K562 treated with DMSO at 1 percent for 24 hours (cell line): ENCODE measurements around the gene CGA. TPM values are rescaled to one million over a fixed set of nuclear protein-coding genes. Genes with fewer than 3 reads are reported as not detected.

Source experiments
- total RNA-seq: library from RNA; unstranded; fragments of 300-600 nt; gene quantifications from 2 replicates; pipeline ENCODE4 v1.2.3, GENCODE V29; 2022; ENCODE audit warnings: low read depth; ENCODE audit not compliant: insufficient read depth

The CGA gene
- not detected in 2 replicates for total RNA-seq

DNA sequence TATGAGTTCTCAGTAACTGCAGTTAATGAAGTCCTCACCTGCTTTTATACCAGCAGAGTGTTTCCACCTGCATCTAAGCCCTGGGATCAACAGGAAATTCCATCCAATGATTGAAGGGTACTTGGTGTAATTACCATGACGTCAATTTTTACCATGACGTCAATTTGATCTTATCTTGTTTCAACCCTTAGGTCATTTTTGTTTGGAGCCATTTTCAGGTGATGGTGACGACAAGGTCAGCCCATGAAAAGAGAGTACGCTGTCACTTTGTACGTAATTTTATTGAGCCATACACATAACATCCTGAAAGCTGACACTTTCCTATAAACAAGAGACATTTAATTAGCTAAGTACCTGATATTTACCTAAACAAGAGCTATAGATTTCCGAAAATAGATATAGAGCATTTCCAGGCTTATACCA, at the start of gene CGA:
Gene CGA, minus strand, starts transcription at position 20 of the 423 bp plus-strand sequence. CDS start 6,906 bp downstream, outside the sequence.

Other genes with a start within 250 kb of the CGA start
- gene HTR1E, start 157.6 kb downstream of the CGA start, total RNA-seq = not detected in 2 replicates
- 3.8 and 5.0 TPM in 2 replicates for gene ZNF292, start 60.5 kb upstream of the CGA start, total RNA-seq
- 2.0 and 2.6 TPM in 2 replicates for gene SMIM8, start 227.5 kb upstream of the CGA start, total RNA-seq
- gene GJB7, start 234.2 kb upstream of the CGA start, total RNA-seq = 0.30 TPM in 1 of 2 replicates, not detected in the other
- 0.41 and 0.63 TPM in 2 replicates for gene C6orf163, start 249.7 kb upstream of the CGA start, total RNA-seq